ENCODE measurements around the gene CLCN3. TPM values are rescaled to one million over a fixed set of nuclear protein-coding genes. Genes with fewer than 3 reads are reported as not detected.

CLCN3 gene
- total and polyA plus RNA-seq, 4 donors: 9.5 to 58.6 (median 22.5) TPM

Other genes starting within 250 kb of the CLCN3 start
- 10 to 100 TPM in 1 of 2 donors, 1 to 10 TPM in 1; 4.0 to 10.2 TPM for gene NEK1, start 8.0 kb upstream of the CLCN3 start, total RNA-seq
- 1 to 10 TPM; 1.8 to 6.6 TPM for gene NEK1, start 8.0 kb upstream of the CLCN3 start, polyA plus RNA-seq
- 10 to 100 TPM; 10.8 to 15.2 TPM for gene HPF1, start 137.4 kb downstream of the CLCN3 start, total RNA-seq
- 10 to 100 TPM in 1 of 2 donors, 1 to 10 TPM in 1; 8.7 to 15.7 TPM for gene HPF1, start 137.4 kb downstream of the CLCN3 start, polyA plus RNA-seq